CD4-positive, alpha-beta T cell treated with Interleukin-17A for 4 hours (primary cell): ENCODE results near the gene PLSCR5.

ENCODE experiments used
- DNase-seq: peaks from one replicate; pipeline ENCODE4 v3.0.0-alpha.2; 2020; ENCODE audit warnings: mixed read lengths

The PLSCR5 gene

GRCh38 chr3:146543461-146544001 is 61.6 kb downstream of the PLSCR5 start:
- DNase-seq, result no peak

- DNase-seq, result no peak
Observed at GRCh38 chr3:146542978-146543377, 62.2 kb downstream of the PLSCR5 start.

DNA sequence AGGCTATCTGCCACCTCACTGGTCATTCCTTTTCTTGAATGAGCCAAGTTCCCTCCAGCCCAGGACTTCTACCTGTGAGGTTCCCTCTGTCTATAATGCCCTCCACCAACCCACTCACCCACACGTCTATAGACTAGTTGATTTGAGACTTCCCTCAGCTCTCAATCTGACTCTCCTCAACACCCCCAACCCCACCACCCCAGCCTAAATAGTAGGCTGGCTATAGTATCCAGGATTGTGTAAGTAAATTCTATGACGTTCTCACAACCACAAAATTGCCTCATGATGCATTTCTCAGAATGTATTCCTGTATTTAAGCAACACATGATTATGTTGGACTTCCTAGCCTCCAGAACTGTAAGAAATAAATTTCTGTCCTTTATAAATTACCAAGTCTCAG is 63.0 kb downstream of the PLSCR5 start:
- no peak for DNase-seq

- DNase-seq, result no peak
Observed at GRCh38 chr3:146540978-146541377, 64.2 kb downstream of the PLSCR5 start.

DNA sequence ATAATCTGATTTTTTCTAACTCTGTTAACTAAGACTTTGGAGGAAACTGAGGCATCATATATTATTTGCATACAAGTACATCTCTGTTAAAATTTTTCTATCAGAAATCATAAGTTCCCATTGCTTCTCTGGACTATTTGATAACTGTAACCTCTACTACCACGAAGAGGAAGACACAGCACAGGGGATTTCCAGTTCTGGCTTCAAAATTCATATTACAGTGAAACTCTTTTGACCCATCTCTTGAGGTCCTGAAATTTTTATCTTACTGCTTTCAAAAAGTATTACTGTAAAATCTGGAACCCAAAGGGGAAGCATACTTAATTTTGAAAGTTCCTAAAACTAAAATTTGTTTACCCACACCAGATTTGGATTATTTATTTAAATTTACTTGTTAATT is 64.9 kb downstream of the PLSCR5 start:
- no peak for DNase-seq

DNA sequence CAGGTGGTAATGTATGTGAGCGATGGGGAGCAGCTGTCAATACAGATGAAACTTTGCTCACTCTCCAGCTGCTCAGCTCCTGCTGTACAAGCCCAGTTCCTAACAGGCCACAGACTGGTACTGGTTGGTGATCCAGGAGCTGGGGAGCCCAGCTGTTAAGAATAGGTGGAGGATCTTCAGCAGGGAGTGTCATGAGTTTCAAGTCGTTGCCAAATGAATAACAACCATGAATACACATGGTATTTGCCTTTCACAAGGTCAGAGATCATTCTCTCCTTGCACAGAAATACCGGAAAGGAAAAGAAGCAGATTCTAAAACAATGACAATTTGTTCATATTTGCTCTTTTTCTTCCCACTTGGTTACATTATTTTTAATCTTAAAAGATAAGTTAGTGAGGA is 65.8 kb downstream of the PLSCR5 start:
- no peak for DNase-seq

DNA sequence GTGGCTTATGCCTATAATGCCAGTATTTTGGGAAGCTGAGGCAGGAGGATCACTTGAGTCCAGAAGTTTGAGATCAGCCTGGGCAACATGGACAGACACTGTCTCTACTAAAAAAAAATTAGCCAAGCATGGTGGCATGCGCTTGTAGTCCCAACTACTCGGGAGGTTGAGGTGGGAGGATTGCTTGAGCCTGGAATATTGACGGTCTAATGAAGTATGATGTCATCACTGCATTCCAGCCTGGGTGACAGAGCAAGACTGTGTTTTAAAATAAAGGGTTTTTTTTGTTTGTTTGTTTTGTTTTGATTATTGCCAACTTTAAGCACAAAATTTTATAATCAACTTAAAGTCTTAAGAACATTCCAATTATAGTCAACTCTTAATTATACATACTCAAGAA is 67.5 kb downstream of the PLSCR5 start:
- DNase-seq, result no peak

GRCh38 chr3:146536681-146537080 is 68.5 kb downstream of the PLSCR5 start:
- no peak for DNase-seq
